22Rv1 (cell line): ENCODE data around the gene FNBP1.

ENCODE experiments used
- ZFX ChIP-seq: fragments of 450-650 bp; IDR thresholded peaks from 2 replicates; pipeline ENCODE4 v1.6.1; 2017; ENCODE audit warnings: antibody characterized with exemption, borderline replicate concordance
- TF ChIP-seq, protein P1 (sequence below): fragments of 450-650 bp; IDR thresholded peaks from 2 replicates; pipeline ENCODE4 v1.5.1; 2017; ENCODE audit warnings: mild to moderate bottlenecking

DNA sequence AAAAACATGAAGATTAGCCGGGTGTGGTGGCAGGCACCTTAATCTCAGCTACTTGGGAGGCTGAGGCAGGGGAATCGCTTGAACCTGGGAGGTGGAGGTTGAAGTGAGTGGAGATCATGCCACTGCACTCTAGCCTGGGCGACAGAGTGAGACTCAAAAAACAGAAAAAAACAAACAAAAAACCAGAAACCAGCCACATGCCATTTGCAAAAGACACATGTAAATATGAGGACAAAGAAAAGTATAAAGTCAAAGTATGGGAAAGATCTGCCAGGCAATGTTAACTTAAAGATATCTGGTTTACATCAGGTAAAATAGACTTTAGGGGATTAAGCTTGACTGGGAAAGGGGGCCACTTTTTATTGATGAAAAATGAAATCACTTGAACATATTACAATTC is 90.7 kb downstream of the FNBP1 start:
- TF ChIP-seq, protein P1, sequence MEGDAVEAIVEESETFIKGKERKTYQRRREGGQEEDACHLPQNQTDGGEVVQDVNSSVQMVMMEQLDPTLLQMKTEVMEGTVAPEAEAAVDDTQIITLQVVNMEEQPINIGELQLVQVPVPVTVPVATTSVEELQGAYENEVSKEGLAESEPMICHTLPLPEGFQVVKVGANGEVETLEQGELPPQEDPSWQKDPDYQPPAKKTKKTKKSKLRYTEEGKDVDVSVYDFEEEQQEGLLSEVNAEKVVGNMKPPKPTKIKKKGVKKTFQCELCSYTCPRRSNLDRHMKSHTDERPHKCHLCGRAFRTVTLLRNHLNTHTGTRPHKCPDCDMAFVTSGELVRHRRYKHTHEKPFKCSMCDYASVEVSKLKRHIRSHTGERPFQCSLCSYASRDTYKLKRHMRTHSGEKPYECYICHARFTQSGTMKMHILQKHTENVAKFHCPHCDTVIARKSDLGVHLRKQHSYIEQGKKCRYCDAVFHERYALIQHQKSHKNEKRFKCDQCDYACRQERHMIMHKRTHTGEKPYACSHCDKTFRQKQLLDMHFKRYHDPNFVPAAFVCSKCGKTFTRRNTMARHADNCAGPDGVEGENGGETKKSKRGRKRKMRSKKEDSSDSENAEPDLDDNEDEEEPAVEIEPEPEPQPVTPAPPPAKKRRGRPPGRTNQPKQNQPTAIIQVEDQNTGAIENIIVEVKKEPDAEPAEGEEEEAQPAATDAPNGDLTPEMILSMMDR, result no peak
- TF ChIP-seq ZFX, result no peak
